Temporal lobe (tissue), 1 donor: ENCODE measurements around the gene IFI16. TPM values are rescaled to one million over a fixed set of nuclear protein-coding genes. Genes with fewer than 3 reads are reported as not detected.

Source experiments
- total RNA-seq: library from RNA; depleted of rRNA; stranded (reverse); fragments of >200 nt; gene quantifications from one replicate; pipeline ENCODE4 v1.2.3, GENCODE V29; 2014

Gene IFI16
- total RNA-seq, 1 donor from 2014 or later: 19.2 TPM

Other genes with a start within 250 kb of the IFI16 start
- not detected for gene OR6N1, start 237.7 kb upstream of the IFI16 start, total RNA-seq
- not detected for gene OR6N2, start 228.7 kb upstream of the IFI16 start, total RNA-seq
- 2.0 TPM for gene MNDA, start 178.6 kb upstream of the IFI16 start, total RNA-seq
- 0.25 TPM for gene PYHIN1, start 78.4 kb upstream of the IFI16 start, total RNA-seq
- gene AIM2, start 66.9 kb downstream of the IFI16 start, total RNA-seq: 13.3 TPM
- gene CADM3, start 161.7 kb downstream of the IFI16 start, total RNA-seq: 136 TPM
- 2.5 TPM for gene ACKR1, start 195.0 kb downstream of the IFI16 start, total RNA-seq